GM18873 (cell line): ENCODE data around the gene SORCS2.

Source experiments
- ATAC-seq: cut with Tn5 transposase; IDR thresholded peaks from one replicate; pipeline ENCODE4 v1.9.1; 2021; ENCODE audit warnings: mild to moderate bottlenecking, moderate library complexity, moderate number of reproducible peaks; ENCODE audit not compliant: unreplicated experiment, low FRiP score

SORCS2 gene

DNA sequence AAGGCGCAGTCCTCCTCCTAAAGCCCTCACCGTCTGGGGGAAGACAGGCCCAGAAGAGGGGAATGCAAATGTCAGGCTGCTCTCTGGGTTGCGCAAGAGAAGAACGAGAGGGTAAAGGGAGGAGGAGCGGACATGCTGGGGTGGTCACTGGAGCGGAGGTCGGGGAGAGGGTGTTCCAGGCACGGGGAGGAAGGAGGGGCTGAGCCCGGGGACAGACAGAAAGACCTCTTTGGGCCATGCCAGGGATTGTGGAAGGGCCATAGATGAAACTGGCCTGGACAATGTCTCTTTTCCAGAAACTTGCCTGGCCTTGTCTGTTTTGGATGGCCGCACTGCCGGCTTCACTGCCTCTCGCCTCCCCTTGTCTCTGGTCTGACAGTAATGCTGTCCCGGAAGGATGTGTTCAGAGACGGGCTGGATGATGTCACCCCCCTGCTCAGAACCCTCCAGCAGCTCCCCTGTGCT, 121.0 kb downstream of the SORCS2 start:
- no peak for ATAC-seq

- ATAC-seq, result no peak
Observed at GRCh38 chr4:7313991-7314390, 121.7 kb downstream of the SORCS2 start.

GRCh38 chr4:7315286-7315685, 122.9 kb downstream of the SORCS2 start:
- no peak for ATAC-seq

GRCh38 chr4:7315935-7316334, 123.6 kb downstream of the SORCS2 start:
- ATAC-seq, result no peak

DNA sequence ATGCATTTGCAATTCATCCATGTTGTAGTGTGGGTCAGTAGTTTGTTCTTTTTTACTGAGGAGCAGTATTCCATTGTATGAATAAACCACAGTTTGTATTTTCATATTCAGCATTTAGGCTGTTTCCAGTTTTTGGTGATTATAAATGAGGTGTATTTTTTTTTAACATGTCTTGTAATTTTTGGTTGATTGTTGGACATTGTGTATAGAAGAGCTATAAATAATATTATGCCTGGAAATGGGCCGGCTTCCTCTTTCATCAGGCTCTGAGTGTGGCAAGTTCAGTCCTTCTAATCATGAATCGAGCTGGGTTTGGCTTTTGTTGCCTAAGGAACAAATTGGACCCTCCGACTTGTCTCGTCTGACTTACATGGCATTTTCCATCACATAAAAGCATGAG, 126.7 kb downstream of the SORCS2 start:
- no peak for ATAC-seq

- ATAC-seq, result no peak
Observed at GRCh38 chr4:7320206-7320797, 128.0 kb downstream of the SORCS2 start.

DNA sequence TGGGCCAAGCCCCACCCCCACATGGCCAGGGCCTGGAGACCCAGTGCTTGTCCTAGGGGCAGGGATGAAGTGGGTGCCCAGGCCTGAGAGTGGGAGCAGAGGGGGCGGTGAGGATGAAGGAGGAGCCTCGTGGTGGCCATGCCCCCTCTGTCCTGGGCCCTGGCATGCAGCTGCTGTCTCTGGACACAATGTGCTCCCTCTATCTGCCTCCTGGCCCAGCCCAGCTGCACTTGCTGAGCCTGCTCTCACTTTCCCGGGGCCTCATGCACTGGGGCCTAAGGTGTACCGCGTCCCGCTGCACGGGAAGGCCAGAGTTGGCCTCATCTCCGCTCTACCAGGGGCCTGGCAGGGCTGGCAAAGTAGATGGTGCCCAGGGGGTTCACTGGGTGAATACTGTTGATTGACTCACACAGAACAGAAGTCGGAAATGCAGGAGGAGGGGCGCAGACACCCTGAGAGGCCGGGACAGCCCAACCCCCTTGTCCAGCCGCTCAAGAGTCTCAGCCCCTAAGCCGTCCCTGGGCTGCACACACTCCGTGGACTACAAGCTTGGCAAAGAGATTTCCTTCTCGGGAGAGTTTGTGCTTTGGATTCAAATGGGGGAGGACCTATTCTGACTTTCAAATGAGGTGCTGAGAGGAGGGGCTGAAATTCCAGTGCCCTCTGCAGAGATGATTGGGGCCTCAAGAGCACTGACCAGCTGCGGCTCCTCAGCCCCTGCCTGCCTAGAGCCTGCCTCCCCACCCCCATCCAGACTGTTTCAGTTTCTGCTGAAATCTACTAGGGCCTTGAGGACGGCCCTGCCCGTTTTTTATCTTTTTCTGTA, 130.0 kb downstream of the SORCS2 start:
- ATAC-seq, result no peak

DNA sequence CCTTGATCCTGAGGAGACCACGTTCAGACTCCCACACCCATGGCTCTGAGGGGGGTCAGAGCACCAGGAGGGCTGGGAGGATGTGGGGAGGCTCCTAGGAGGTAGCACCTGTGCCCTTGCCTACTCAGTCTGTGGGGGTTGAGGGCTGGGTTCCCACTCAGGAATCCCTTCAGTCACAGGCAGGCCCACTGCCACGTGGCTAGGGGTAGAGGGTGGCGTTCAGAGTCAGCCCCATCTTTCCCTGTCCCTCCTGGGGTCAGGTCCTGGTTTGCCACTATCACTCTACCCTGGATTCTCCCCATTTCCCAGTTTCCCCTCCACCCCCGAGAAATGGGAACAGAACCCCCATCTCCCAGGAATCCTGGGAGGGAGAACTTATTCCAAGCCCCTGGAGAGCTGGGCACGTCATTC, 131.1 kb downstream of the SORCS2 start:
- no peak for ATAC-seq

DNA sequence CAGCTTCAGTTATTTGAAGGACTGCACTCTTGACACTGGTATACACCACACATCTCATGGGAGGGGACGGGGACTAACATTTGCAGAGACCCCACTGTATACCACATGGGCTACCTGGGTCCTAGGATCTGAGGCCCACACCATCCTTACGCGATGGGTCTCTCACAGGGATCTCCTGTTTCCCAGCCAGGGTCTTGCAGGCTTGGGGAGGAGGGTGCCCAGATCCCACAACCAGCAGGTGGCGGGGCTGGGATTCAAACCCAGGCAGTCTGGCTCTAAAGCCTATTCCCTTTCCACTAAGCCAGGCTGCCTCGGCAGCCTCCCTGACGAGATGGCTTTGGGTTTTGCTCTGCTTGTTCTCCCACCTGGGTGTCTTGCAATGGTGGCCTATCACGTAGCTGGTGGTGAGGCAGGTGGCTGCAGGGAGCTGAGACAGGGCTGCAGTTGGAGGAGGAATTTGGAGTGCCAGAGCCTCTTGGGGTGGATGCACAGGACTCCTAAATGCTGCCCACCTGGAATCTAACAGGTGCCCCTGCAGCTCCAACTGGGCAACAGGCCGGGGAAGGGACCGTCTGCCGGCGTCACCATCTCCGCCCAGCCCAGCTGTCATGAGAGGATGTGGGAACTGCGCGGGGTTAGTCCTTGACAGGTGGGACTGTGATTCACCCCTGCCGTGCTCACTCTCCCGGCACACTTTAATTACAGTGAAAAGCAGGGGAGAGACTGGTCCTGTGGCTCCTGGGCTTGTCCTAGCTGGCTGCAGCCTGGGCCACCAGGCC, 131.7 kb downstream of the SORCS2 start:
- ATAC-seq, result no peak

- ATAC-seq, result no peak
Observed at GRCh38 chr4:7324651-7325121, 132.3 kb downstream of the SORCS2 start.

DNA sequence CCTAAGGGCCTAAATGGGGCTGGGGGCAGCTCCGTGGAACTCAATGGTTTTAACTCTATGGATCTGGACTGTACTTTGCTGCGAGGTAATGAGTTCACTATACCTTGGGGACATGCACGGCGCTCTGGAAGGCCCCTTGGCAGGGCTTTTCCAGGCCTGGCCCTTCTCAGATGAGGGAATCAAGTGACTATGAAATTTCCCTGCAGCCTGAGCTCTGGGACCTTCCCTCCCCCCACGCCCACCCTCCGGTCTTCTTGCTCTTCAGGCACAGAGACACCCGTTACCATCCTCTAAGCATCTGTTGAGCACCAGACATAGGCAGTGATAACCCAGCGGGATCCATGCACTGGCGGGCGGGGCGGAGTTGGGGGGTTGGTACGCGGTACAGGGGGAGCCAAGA, 133.2 kb downstream of the SORCS2 start:
- no peak for ATAC-seq

GRCh38 chr4:7326306-7326692, 134.0 kb downstream of the SORCS2 start:
- ATAC-seq, result no peak

DNA sequence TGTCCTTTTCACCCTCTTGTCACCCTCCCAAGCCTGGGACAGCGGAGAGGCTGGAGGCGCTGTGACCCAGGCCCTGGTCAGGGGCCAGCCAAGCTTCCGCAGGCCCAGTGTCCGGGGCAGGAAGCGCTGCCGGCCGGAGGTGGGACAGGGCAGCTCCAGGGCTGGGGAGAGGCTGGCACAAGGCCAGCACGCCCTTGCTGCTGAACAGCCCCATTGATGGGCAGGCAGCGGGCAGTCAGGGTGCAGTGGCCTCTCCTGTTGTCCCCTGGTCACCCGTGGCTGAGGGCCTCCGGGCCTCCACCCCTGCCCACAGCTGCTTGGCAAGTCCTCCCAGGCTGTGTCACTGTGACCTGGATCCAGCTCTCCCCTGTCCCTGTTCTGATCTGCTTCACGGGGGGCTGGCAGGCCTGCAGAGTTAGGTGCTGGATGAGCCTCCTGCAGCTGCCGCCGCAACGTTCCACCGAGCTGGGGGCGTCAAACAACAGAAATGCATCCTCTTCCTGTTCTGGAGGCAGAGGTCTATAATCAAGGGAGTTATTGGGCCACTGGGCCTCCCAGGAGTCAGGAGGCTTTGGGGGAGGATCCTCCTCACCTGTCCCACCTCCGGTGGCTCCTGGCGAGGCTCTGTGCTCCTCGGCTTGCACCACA, 134.5 kb downstream of the SORCS2 start:
- ATAC-seq, result no peak

DNA sequence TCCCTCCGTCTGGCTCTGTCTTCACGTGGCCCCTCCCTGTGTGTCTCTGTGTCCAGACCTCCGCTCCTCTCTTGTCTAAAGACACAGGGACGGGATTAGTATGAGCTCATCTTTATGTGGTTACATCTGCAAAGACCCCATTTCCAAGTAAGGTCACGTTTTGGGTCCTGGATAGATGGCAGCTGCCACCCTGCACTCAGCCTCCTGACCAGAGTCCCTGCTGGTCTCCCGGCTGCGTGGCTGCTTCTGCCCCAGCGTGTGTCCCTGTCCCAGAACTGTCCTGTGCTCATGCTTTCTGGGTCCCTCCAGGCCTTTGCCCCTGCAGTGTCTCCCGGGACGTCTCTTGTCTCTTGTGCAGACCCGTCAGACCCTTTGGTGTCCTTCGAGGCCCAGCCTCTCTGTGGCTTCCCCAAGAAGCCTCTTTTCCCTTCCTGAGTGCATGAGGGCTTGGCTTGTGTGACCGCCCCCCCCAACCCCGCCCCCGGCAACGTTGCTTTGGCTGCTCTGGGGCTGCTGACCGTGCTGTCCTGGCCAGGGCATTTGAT, 135.1 kb downstream of the SORCS2 start:
- no peak for ATAC-seq

GRCh38 chr4:7328162-7328912, 136.0 kb downstream of the SORCS2 start:
- no peak for ATAC-seq

DNA sequence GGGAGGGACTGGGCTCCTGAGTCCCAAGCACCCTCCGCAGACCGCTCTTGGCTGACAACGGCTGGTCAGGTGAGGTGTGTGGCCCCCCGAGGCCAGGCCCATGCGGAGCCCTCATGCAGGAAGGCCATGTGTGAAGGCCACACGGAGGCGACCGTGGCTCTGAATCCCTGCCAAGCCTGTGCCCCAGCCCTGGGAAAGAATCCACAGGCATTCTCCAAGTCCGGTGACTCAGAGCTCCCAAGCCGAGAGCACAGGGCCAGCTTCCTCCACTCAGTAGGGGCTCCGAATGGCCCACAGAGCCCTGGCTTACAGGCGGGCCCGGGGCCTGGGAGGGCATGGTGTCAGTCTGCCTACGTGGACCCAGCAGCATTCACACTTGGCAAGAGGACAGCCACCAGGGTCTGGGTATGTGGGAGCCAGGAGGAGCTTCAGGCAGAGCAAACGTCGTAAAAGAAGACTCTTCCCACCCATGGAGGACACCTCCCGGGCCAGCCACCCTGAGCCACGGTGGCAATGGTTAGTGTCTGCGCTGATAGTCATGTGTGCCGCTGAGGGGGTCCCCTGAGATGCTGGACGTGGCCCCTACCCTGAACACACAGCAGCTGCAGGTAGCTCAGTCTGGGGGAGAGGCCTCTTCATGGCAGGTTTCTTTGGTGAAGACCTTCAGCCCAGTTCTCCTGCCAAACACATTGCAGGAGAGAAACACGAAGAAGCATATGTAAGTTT, 136.7 kb downstream of the SORCS2 start:
- ATAC-seq, result no peak

- no peak for ATAC-seq
Observed at GRCh38 chr4:7330031-7330596, 137.8 kb downstream of the SORCS2 start.

GRCh38 chr4:7330811-7331681, 138.7 kb downstream of the SORCS2 start:
- no peak for ATAC-seq
